PC-3 (cell line): ENCODE measurements around the gene MYO3B.

Experiments
- CTCF ChIP-seq: fragments of 300-600 bp; sonication (generic); conservative IDR thresholded peaks from 2 replicates; pipeline ENCODE4 v1.5.1; 2017; ENCODE audit warnings: antibody characterized with exemption, low read depth, mild to moderate bottlenecking, low read length
- EZH2 ChIP-seq: fragments of 300-600 bp; sonication (generic); IDR thresholded peaks from one replicate; pipeline ENCODE4 v1.6.1; 2017; ENCODE audit warnings: antibody characterized with exemption, mild to moderate bottlenecking, low read length; ENCODE audit not compliant: unreplicated experiment
- EZH2phosphoT487 ChIP-seq: fragments of 300-600 bp; sonication (generic); IDR thresholded peaks from 2 replicates; pipeline ENCODE4 v1.6.1; 2018; ENCODE audit warnings: mild to moderate bottlenecking, antibody characterized with exemption, low read length, borderline replicate concordance

- TF ChIP-seq CTCF (no peak), EZH2 (no peak), EZH2phosphoT487 (no peak)
Observed at GRCh38 chr2:170144761-170145160, 33.2 kb upstream of the MYO3B start.
